Erythroblast (primary cell): ENCODE results near the gene PES1.

Experiments
- GATA1 ChIP-seq: IDR thresholded peaks from 2 replicates; pipeline ENCODE4 v1.6.1; 2011; ENCODE audit warnings: low read depth, mild to moderate bottlenecking, control low read depth, low read length, moderate library complexity
- POLR2A ChIP-seq: IDR thresholded peaks from 2 replicates; pipeline ENCODE4 v1.6.1; 2011; ENCODE audit warnings: mild to moderate bottlenecking, low read length

GRCh38 chr22:30609260-30610185 is 17.8 kb upstream of the PES1 start:
- peak; percentile 8 for TF ChIP-seq POLR2A
- TF ChIP-seq GATA1 = no peak
